Measurements from ENCODE around the gene SLC25A51. TPM values are rescaled to one million over a fixed set of nuclear protein-coding genes. Genes with fewer than 3 reads are reported as not detected.

SLC25A51 gene
- total and polyA plus RNA-seq, 11 donors: 8.6 to 27.6 (median 22.1) TPM

DNA sequence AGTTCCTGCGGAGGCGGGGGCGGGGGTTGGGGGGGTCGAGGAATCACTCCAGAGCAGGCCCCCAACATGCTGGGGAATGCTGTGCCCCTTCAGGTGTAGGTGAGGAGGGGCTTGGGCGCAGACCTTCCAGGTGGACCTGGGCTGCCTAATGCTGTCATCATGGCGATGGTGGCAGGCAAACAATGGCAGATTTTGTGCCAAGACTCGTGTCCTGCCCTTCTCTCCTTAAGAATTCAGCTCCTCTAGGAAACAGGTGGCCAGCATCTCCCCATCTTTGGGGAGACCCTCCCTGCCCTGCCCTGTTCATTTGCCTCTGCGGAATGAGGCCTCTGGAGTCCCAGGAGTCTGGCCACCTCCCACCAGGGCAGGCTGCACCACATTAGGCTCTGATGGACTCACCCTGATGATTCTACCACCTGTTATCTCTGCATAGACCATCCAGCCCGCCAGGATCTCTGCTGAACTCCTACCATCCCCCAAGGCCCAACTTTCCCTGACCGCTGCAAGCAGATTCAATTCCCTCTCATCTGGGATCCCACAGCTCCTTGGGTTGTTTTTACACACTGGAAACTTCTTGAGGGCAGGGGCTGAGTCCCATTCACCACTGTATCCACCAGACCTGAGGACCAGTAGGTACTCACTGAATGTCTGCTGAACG is 10.9 kb upstream of the SLC25A51 start:
- no peaks in the 10 kb centered on the region for H3K27me3 ChIP-seq
- DNase-seq (no peak), ATAC-seq (no peak)
- no peaks in the 10 kb centered on the region for H3K9me3 ChIP-seq
- H3K36me3 ChIP-seq: peaks cover 0 to 19% (median 4%) of the 10 kb centered on the region in 9 donors
- H3K27ac ChIP-seq: peak overlapping the region in 1 of 12 donors; percentile 0
- no peak overlapping the region for H3K4me3 ChIP-seq
- intact Hi-C loops (cut with DNase I): loop anchor here (2.0 to 10.0 kb wide), 14 partner anchors 37 to 760 kb away; partner anchors contain the start of genes SHB (in 7 of the 10) and ALDH1B1 (in 3 of the 10)
- H3K4me1 ChIP-seq: peaks cover 0 to 44% (median 26%) of the 10 kb centered on the region in 12 donors
- TF ChIP-seq, protein P1, sequence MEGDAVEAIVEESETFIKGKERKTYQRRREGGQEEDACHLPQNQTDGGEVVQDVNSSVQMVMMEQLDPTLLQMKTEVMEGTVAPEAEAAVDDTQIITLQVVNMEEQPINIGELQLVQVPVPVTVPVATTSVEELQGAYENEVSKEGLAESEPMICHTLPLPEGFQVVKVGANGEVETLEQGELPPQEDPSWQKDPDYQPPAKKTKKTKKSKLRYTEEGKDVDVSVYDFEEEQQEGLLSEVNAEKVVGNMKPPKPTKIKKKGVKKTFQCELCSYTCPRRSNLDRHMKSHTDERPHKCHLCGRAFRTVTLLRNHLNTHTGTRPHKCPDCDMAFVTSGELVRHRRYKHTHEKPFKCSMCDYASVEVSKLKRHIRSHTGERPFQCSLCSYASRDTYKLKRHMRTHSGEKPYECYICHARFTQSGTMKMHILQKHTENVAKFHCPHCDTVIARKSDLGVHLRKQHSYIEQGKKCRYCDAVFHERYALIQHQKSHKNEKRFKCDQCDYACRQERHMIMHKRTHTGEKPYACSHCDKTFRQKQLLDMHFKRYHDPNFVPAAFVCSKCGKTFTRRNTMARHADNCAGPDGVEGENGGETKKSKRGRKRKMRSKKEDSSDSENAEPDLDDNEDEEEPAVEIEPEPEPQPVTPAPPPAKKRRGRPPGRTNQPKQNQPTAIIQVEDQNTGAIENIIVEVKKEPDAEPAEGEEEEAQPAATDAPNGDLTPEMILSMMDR (IDR thresholded peaks at IDR 0.05): no peak
- TF ChIP-seq POLR2A (IDR thresholded peaks at IDR 0.05): no peak
- WGBS, 4 donors: 74 to 81% (median 78%) methylated on average over 7 to 11 of the region's 11 CpGs

DNA sequence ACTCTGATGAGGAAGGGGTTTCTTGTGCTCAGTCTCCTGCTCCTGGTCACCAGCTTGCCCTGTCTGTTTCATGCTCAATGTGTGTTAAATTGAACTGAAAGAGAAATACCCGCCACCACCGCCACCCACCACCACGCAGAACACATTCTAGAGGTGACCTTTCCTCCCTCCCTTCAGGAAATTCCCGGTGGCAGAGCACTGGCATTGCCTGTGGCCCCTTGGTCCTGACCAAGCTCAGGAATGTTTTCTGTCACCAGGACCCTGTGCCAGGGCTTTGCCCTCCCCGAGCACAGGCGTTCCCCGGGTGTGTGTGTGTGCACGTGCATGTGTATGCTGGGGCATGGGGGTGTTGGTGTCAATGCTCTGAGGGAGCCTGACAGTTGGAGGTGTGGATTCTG is 10.2 kb upstream of the SLC25A51 start:
- Histone ChIP-seq H3K4me1 (peaks cover 0 to 44% (median 27%) of the 10 kb centered on the region in 12 donors), H3K9me3 (no peaks in the 10 kb centered on the region), H3K27me3 (no peaks in the 10 kb centered on the region), H3K4me3 (no peak overlapping the region), H3K27ac (peak overlapping the region in 1 of 12 donors; percentile 0), H3K36me3 (peaks cover 0 to 17% (median 3%) of the 10 kb centered on the region in 9 donors)
- TF ChIP-seq, protein P1 (IDR thresholded peaks at IDR 0.05): no peak
- TF ChIP-seq POLR2A (IDR thresholded peaks at IDR 0.05): no peak
- 67 to 77% (median 71%) methylated on average over 8 of the region's 8 CpGs for WGBS, 4 donors
- ATAC-seq (peak in 1 of 4 donors; percentile 2), DNase-seq (no peak)
- intact Hi-C loops (cut with DNase I): loop anchor here in 8 of 10 donors (2.0 to 10.0 kb wide), 10 partner anchors 101 to 761 kb away; partner anchors contain the start of genes ALDH1B1 (in 3 of the 8) and SHB (in 2 of the 8)

DNA sequence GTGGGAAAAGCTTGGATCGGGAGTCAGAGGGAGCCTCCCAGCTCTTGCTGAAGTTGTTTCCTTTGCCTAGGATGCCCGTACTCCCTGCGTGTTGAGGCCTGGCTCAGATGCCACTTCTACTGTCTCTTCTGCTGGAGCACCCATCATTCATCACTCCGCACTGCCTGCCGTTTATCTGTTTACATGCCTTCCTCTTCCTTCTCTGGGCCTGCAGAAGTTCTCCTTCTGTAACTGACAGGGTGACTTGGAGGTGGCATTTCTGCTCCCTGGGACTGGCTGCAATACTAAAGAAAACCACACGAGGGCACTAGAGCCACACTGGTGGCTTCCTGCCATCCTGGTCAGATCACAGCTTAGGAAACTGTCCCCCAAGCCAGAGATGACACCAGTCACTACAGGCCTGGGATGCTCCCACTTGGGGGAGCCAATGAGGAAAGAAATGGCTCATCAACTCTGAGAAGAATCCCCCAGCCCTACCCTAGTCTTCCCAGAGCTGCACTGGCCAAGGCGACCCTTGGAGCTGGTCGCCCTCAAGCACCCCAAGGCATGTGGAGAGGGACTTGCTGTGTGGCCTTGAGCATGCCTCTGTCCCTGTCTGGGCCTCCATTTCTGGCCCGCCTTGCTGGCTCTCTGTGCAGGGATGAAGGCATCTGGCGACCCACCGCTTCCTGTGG is 9.7 kb upstream of the SLC25A51 start:
- Histone ChIP-seq H3K4me3 (no peak overlapping the region), H3K27ac (peak overlapping the region in 1 of 12 donors; percentile 0), H3K4me1 (peaks cover 0 to 42% (median 28%) of the 10 kb centered on the region in 12 donors), H3K9me3 (no peaks in the 10 kb centered on the region), H3K36me3 (peaks cover 0 to 11% (median 0%) of the 10 kb centered on the region in 9 donors), H3K27me3 (no peaks in the 10 kb centered on the region)
- TF ChIP-seq, protein P1 (IDR thresholded peaks at IDR 0.05): peak in 11 of 12 donors; percentile 92 to 99 (median 98)
- no peak for TF ChIP-seq POLR2A (IDR thresholded peaks at IDR 0.05)
- WGBS, 4 donors: 47 to 56% (median 51%) methylated on average over 11 of the region's 11 CpGs
- DNase-seq (peak in 4 of 5 donors; percentile 66 to 81 (median 78)), ATAC-seq (peak; percentile 70 to 85 (median 82))
- intact Hi-C loops (cut with DNase I): loop anchor here in 9 of 10 donors (1.0 to 10.0 kb wide), 12 partner anchors 101 to 761 kb away; partner anchors contain the start of genes ALDH1B1 (in 3 of the 9) and SHB (in 2 of the 9)

DNA sequence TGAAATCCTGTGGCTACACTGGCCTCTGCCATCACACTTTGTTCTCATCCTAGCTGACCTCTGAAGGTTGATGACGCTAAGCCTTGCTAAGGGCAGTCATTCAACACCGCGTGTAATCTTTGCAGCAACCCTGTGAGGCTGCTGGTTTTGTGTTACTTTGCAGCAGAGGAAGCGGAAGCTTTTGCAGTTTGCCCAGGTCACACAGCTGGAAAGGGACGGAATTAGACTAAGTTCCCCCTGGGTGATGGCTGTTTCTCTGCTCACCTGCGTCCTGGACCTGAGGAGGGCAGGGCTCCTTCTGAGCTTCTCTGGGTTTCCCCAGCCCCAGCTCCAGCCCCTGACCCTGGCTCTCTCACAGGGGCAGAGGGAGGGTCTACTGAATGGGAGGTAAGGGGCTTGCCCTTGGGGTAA is 7.3 kb upstream of the SLC25A51 start:
- WGBS, 4 donors: 61 to 67% (median 65%) methylated on average over 5 to 6 of the region's 6 CpGs
- Histone ChIP-seq H3K27me3 (no peaks in the 10 kb centered on the region), H3K27ac (no peak overlapping the region), H3K9me3 (no peaks in the 10 kb centered on the region), H3K4me1 (peaks cover 0 to 29% (median 13%) of the 10 kb centered on the region in 12 donors), H3K36me3 (no peaks in the 10 kb centered on the region), H3K4me3 (no peak overlapping the region)
- no peak for DNase-seq
- no peak for TF ChIP-seq POLR2A (IDR thresholded peaks at IDR 0.05)
- TF ChIP-seq, protein P1 (IDR thresholded peaks at IDR 0.05): no peak
- ATAC-seq: no peak
- intact Hi-C loops (cut with DNase I): loop anchor here in 7 of 10 donors (2.0 to 10.0 kb wide), 9 partner anchors 104 to 764 kb away; partner anchors contain the start of genes ALDH1B1 (in 3 of the 7) and SHB (in 2 of the 7)

All from heart left ventricle (tissue), 16 donors.